Measurements from ENCODE around the gene ZWILCH.
"Not testable (repeated sequence)": the region's sequence is repeated elsewhere in the genome, so short reads cannot be mapped to it uniquely, and the experiment has no call there.

- TF ChIP-seq, protein P1, sequence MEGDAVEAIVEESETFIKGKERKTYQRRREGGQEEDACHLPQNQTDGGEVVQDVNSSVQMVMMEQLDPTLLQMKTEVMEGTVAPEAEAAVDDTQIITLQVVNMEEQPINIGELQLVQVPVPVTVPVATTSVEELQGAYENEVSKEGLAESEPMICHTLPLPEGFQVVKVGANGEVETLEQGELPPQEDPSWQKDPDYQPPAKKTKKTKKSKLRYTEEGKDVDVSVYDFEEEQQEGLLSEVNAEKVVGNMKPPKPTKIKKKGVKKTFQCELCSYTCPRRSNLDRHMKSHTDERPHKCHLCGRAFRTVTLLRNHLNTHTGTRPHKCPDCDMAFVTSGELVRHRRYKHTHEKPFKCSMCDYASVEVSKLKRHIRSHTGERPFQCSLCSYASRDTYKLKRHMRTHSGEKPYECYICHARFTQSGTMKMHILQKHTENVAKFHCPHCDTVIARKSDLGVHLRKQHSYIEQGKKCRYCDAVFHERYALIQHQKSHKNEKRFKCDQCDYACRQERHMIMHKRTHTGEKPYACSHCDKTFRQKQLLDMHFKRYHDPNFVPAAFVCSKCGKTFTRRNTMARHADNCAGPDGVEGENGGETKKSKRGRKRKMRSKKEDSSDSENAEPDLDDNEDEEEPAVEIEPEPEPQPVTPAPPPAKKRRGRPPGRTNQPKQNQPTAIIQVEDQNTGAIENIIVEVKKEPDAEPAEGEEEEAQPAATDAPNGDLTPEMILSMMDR (IDR thresholded peaks at IDR 0.05), result not testable (repeated sequence)
- TF ChIP-seq POLR2A (IDR thresholded peaks at IDR 0.05), result not testable (repeated sequence)
Observed at GRCh38 chr15:66500346-66500745, 4.8 kb upstream of the ZWILCH start.

All from ovary (tissue), 3 donors.